LNCAP (cell line): ENCODE data around the gene DPP3.

Experiments
- TF ChIP-seq, protein P1 (sequence below): fragments of 450-650 bp; IDR thresholded peaks from 2 replicates; pipeline ENCODE4 v1.5.1; 2017; ENCODE audit warnings: mild to moderate bottlenecking

The DPP3 gene

GRCh38 chr11:66476173-66476840, 3.9 kb upstream of the DPP3 start:
- TF ChIP-seq, protein P1, sequence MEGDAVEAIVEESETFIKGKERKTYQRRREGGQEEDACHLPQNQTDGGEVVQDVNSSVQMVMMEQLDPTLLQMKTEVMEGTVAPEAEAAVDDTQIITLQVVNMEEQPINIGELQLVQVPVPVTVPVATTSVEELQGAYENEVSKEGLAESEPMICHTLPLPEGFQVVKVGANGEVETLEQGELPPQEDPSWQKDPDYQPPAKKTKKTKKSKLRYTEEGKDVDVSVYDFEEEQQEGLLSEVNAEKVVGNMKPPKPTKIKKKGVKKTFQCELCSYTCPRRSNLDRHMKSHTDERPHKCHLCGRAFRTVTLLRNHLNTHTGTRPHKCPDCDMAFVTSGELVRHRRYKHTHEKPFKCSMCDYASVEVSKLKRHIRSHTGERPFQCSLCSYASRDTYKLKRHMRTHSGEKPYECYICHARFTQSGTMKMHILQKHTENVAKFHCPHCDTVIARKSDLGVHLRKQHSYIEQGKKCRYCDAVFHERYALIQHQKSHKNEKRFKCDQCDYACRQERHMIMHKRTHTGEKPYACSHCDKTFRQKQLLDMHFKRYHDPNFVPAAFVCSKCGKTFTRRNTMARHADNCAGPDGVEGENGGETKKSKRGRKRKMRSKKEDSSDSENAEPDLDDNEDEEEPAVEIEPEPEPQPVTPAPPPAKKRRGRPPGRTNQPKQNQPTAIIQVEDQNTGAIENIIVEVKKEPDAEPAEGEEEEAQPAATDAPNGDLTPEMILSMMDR, result no peak

- TF ChIP-seq, protein P1, result no peak
Observed at GRCh38 chr11:66476841-66477251, 3.4 kb upstream of the DPP3 start.

DNA sequence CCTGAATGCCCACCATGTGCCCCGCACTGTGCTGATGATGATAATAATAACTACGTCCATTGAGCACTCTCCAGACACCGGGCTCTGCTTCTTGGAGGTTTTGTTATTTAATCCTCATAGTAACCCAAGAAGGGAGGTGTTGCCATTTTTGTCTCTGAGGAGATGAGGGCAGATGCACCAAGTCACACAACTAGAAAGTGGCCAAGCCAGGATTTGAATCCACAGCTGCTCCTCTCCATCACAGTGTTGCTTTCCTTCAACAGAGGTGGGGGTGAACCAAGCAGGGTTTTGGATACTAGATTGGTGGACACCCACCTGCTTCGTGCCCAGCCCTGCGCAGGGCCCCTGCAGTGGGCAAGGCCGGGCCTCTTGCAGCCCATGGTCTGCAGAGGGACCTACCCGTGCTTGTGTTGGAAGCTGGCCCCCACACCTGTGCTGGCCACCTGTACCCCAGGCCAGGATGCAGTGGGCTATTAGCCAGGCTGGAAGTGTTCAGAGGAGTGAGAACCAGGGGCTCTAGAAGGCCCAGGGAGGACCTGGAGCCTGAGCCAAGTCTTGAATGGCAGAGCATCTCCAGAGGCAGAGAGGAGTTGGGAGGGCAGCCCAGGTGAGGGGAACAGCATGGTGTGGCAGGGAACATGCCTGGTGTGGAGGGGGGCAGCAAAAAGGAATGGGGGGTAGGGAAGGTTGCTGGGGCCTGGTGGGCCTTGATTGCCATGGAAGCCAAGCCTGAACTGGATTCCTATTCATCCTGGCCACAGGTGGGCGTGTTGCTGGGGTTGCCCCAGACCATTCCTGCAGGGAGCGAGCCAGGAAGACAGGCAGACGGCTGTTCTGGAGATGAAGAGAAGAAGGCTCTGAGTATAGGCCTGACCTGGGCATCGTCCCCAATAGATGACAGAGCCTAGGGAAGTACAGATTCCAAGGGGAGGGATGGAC, 2.7 kb upstream of the DPP3 start:
- TF ChIP-seq, protein P1, result no peak

- TF ChIP-seq, protein P1, result peak; percentile 97
Observed at GRCh38 chr11:66478729-66479393, 1.4 kb upstream of the DPP3 start.

GRCh38 chr11:66479394-66480116, 679 bp upstream of the DPP3 start:
- TF ChIP-seq, protein P1, result no peak

DNA sequence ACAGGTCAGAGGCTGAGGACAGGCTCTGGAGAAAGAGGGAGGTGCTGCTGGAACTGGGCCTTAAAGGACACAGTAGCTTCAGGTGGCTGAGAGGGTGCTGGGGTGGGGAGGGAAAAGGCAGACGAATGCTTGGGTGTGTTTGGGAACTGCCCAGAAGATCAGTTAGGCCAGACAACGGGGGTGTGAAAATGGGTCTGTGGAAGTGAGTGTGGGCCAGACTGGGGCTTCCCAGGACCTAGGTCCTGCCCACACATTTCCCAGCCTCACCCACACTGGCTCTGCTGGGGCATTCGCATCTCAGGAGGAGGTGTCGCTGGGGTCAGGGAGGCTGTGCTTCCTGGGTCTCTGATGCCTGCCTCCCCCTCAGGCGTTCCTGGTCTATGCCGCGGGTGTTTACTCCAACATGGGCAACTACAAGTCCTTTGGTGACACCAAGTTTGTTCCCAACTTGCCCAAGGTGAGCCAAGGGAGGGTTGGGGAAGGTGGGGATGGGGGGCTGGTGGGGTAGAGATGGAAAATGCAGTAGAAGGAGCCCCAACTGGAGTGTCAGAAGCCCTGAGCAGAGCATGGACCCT, 4.7 kb downstream of the DPP3 start:
- TF ChIP-seq, protein P1, result no peak

DNA sequence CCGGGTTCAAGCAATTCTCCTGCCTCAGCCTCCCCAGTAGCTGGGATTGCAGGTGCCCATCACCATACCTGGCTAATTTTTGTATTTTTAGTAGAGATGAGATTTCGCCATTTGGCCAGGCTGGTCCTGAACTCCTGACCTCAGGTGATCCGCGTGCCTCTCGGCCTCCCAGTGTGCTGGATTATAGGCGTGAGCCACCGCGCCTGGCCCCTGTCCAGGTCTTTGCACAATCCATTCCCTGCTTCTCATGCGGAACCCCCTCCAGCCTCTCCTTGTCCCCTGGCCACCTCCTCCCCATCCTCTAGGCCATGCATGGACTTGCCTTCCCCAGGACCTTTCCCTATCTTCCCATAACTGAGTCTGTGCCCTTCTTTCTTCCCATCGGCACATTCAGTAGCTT, 8.7 kb downstream of the DPP3 start:
- TF ChIP-seq, protein P1, result no peak
